SK-N-SH (cell line): Measurements from ENCODE around the gene OAS2. TPM values are rescaled to one million over a fixed set of nuclear protein-coding genes. Genes with fewer than 3 reads are reported as not detected.

ENCODE experiments used
- CTCF ChIA-PET: fragments of 300-600, 350-600 bp; formaldehyde crosslinking; extraction: SDS; loops from one replicate; lab custom pipeline; 2021; lab: Yijun Ruan, JAX
- POLR2A ChIA-PET: fragments of 350-600 bp; sonication (Branson Sonifier 250); formaldehyde crosslinking; extraction: SDS; loops from one replicate; lab custom pipeline; 2020; ENCODE audit warnings: antibody characterized with exemption, inconsistent platforms; lab: Yijun Ruan, JAX
- DNase-seq: peaks from one replicate; pipeline ENCODE4 v3.0.0; 2012
- H2AFZ ChIP-seq: fragments of 200-600 bp; sonication (generic); 2 replicates; pipeline ENCODE4 v1.8.1; 2016; ENCODE audit warnings: antibody characterized with exemption, mild to moderate bottlenecking, low read depth
- H3F3A ChIP-seq: fragments of 200-600 bp; sonication (generic); replicated peaks from 2 replicates; pipeline ENCODE3; 2016; ENCODE audit warnings: antibody characterized with exemption, mild to moderate bottlenecking; ENCODE audit not compliant: insufficient read depth
- H3K27ac ChIP-seq, 2 experiments: fragments of 200-500 bp in 1 of 2; fragments of 200-600 bp in 1 of 2; sonication (Bioruptor generic) in 1 of 2; sonication (generic), shearing (Covaris generic) in 1 of 2; 2 replicates each; pipeline versions ENCODE4 v1.5.1 to v1.6.1; 2014 to 2016; ENCODE audit warnings: low read depth in 2 of 2, inconsistent platforms in 1 of 2, low read length in 1 of 2, mild to moderate bottlenecking in 1 of 2, mixed read lengths in 1 of 2
- H3K27me3 ChIP-seq: fragments of 200-600 bp; sonication (generic), shearing (Covaris generic); 2 replicates; pipeline ENCODE4 v1.6.1; 2016; ENCODE audit warnings: mixed run types; ENCODE audit not compliant: insufficient read depth
- H3K36me3 ChIP-seq, 2 experiments: fragments of 200-500 bp in 1 of 2; fragments of 200-600 bp in 1 of 2; sonication (Bioruptor generic) in 1 of 2; sonication (generic) in 1 of 2; replicated peaks in 1 of 2; 2 replicates each; pipeline versions ENCODE3 to v1.5.1; 2014 to 2016; ENCODE audit warnings: low read length in 1 of 2, mild to moderate bottlenecking in 1 of 2; ENCODE audit not compliant: insufficient read depth in 2 of 2, control insufficient read depth in 1 of 2
- H3K4me1 ChIP-seq, 2 experiments: fragments of 200-500 bp in 1 of 2; fragments of 200-600 bp in 1 of 2; sonication (Bioruptor generic) in 1 of 2; sonication (generic), shearing (Covaris generic) in 1 of 2; 2 replicates each; pipeline versions ENCODE4 v1.5.1 to v1.6.1; 2014 to 2016; ENCODE audit warnings: low read depth in 1 of 2, low read length in 1 of 2, mixed run types in 1 of 2; ENCODE audit not compliant: insufficient read depth in 2 of 2, control insufficient read depth in 1 of 2
- H3K4me2 ChIP-seq: fragments of 200-600 bp; sonication (generic), shearing (Covaris generic); 2 replicates; pipeline ENCODE4 v1.6.1; 2017; ENCODE audit warnings: mixed run types
- H3K4me3 ChIP-seq, 2 experiments: fragments of 200-500 bp in 1 of 2; fragments of 200-600 bp in 1 of 2; sonication (Bioruptor generic) in 1 of 2; sonication (generic), shearing (Covaris generic) in 1 of 2; 2 replicates each; pipeline versions ENCODE4 v1.5.1 to v1.8.1; 2014 to 2016; ENCODE audit warnings: low read depth in 2 of 2, inconsistent platforms in 1 of 2, low read length in 1 of 2, mild to moderate bottlenecking in 1 of 2, mixed read lengths in 1 of 2, moderate library complexity in 1 of 2
- H3K79me2 ChIP-seq: fragments of 200-600 bp; sonication (generic); 2 replicates; pipeline ENCODE4 v1.8.1; 2017; ENCODE audit warnings: mild to moderate bottlenecking; ENCODE audit not compliant: insufficient read depth
- H3K9ac ChIP-seq: fragments of 200-600 bp; sonication (generic); 2 replicates; pipeline ENCODE4 v1.6.1; 2017; ENCODE audit warnings: mixed run types
- H3K9me2 ChIP-seq: fragments of 200-600 bp; sonication (generic); 2 replicates; pipeline ENCODE4 v1.6.1; 2017; ENCODE audit warnings: mixed run types
- H3K9me3 ChIP-seq: fragments of 200-600 bp; sonication (generic); 2 replicates; pipeline ENCODE4 v1.6.1; 2017; ENCODE audit warnings: mixed run types, mild to moderate bottlenecking, moderate library complexity
- H4K20me1 ChIP-seq: fragments of 200-600 bp; sonication (generic); 2 replicates; pipeline ENCODE4 v1.6.1; 2017; ENCODE audit warnings: mild to moderate bottlenecking, mixed run types; ENCODE audit not compliant: insufficient read depth
- CHD2 ChIP-seq: fragments of 150-350 bp; IDR thresholded peaks from 2 replicates; pipeline ENCODE4 v1.6.1; 2018; ENCODE audit warnings: low read length; ENCODE audit not compliant: partially characterized antibody
- CTCF ChIP-seq: fragments of 200-600 bp; sonication (generic); IDR thresholded peaks from 2 replicates; pipeline ENCODE4 v1.6.1; 2017; ENCODE audit warnings: antibody characterized with exemption, mild to moderate bottlenecking, moderate library complexity
- EP300 ChIP-seq, 2 experiments: IDR thresholded peaks; 2 replicates each; pipeline versions ENCODE4 v1.4.0 to v1.6.1; 2012; ENCODE audit warnings: borderline replicate concordance in 1 of 2, low read depth in 1 of 2, low read length in 1 of 2
- FOSL2 ChIP-seq: IDR thresholded peaks from 2 replicates; pipeline ENCODE4 v1.4.0; 2012; ENCODE audit warnings: low read depth, mild to moderate bottlenecking, moderate library complexity, borderline replicate concordance
- FOXM1 ChIP-seq: IDR thresholded peaks from 2 replicates; pipeline ENCODE4 v1.4.0; 2012; ENCODE audit warnings: low read depth, mild to moderate bottlenecking
- IRF3 ChIP-seq: fragments of 150-350 bp; IDR thresholded peaks from 2 replicates; pipeline ENCODE4 v1.6.1; 2016; ENCODE audit warnings: mild to moderate bottlenecking, low read depth, low read length
- JUND ChIP-seq: IDR thresholded peaks from 2 replicates; pipeline ENCODE4 v1.4.0; 2012
- MAX ChIP-seq: IDR thresholded peaks from 2 replicates; pipeline ENCODE4 v1.4.0; 2012; ENCODE audit warnings: low read depth
- MXI1 ChIP-seq: IDR thresholded peaks from 2 replicates; pipeline ENCODE4 v1.6.1; 2012; ENCODE audit warnings: mild to moderate bottlenecking, low read depth, low read length, improper control_type of control experiment
- NRF1 ChIP-seq: IDR thresholded peaks from 2 replicates; pipeline ENCODE4 v1.6.1; 2012; ENCODE audit warnings: low read depth, mild to moderate bottlenecking, low read length
- POLR2AphosphoS5 ChIP-seq: IDR thresholded peaks from 2 replicates; pipeline ENCODE4 v1.6.1; 2012; ENCODE audit warnings: low read depth, low read length
- RAD21 ChIP-seq: IDR thresholded peaks from 2 replicates; pipeline ENCODE4 v1.6.1; 2012; ENCODE audit warnings: mild to moderate bottlenecking, low read length
- RCOR1 ChIP-seq: fragments of 150-350 bp; IDR thresholded peaks from 2 replicates; pipeline ENCODE4 v1.6.1; 2017; ENCODE audit warnings: antibody characterized with exemption, low read length
- RXRA ChIP-seq: IDR thresholded peaks from 2 replicates; pipeline ENCODE4 v1.4.0; 2012; ENCODE audit warnings: low read depth, mild to moderate bottlenecking, borderline replicate concordance
- SIN3A ChIP-seq: IDR thresholded peaks from 2 replicates; pipeline ENCODE4 v1.6.1; 2012; ENCODE audit warnings: low read depth, mild to moderate bottlenecking, low read length, moderate library complexity, borderline replicate concordance
- TAF1 ChIP-seq: IDR thresholded peaks from 2 replicates; pipeline ENCODE4 v1.6.1; 2012; ENCODE audit warnings: low read depth, mild to moderate bottlenecking, low read length, moderate library complexity, borderline replicate concordance
- TCF12 ChIP-seq: IDR thresholded peaks from 2 replicates; pipeline ENCODE4 v1.4.0; 2012
- USF2 ChIP-seq: fragments of 150-350 bp; IDR thresholded peaks from 2 replicates; pipeline ENCODE4 v1.6.1; 2017; ENCODE audit warnings: antibody characterized with exemption, low read length, low read depth, borderline replicate concordance
- YY1 ChIP-seq: IDR thresholded peaks from 2 replicates; pipeline ENCODE4 v1.4.0; 2012; ENCODE audit warnings: low read depth, mild to moderate bottlenecking
- WGBS: methylation state at CpG from one replicate; pipeline ENCODE4 v1.1.6; 2017; ENCODE audit warnings: low lambda C conversion rate; 5-methylcytosine and 5-hydroxymethylcytosine counted together
- polyA plus RNA-seq, 3 experiments: library from polyadenylated mRNA; depleted of rRNA; stranded (reverse); fragments of >200 nt; gene quantifications; 2 replicates each; pipeline ENCODE4 v1.2.3, GENCODE V29; 2012

Gene OAS2
- polyA plus RNA-seq, 1 of the 3 experiments (the other 2 are of a cell fraction), result not detected

- no peak overlapping the region for H3K4me2 ChIP-seq
- no peaks in the 10 kb centered on the region for H3K36me3 ChIP-seq
- peaks cover 0 to 3% of the 10 kb centered on the region in 2 experiments; a peak in 1 of 4 replicates for H3K4me1 ChIP-seq
- 0 out of 2 replicates have a peak, but pooled peaks cover 6% of the 10 kb centered on the region for H3K27me3 ChIP-seq
- no peak for DNase-seq
- H2AFZ ChIP-seq, result no peak overlapping the region
- H3K4me3 ChIP-seq, result no peak overlapping the region
- no peaks in the 10 kb centered on the region for H3F3A ChIP-seq
- ChIA-PET POLR2A (interaction anchor here (0.6 kb wide), 1 partner anchor 142 kb away, joined by 3 read pairs; the partner anchor contains the start of gene DDX54), CTCF (interaction anchor here (1.9 to 3.0 kb wide), 2 partner anchors 55 to 131 kb away, joined by 6 to 8 read pairs; no protein-coding TSS in a partner anchor)
- H3K27ac ChIP-seq, result no peak overlapping the region
- no peaks in the 10 kb centered on the region for H3K9me2 ChIP-seq
- no peaks in the 10 kb centered on the region for H3K79me2 ChIP-seq
- WGBS, result 51% methylated on average over 8 of the region's 8 CpGs
- no peaks in the 10 kb centered on the region for H3K9me3 ChIP-seq
- H4K20me1 ChIP-seq, result no peaks in the 10 kb centered on the region
- TF ChIP-seq USF2 (no peak), RXRA (no peak), TCF12 (no peak), TAF1 (no peak), SIN3A (no peak), CHD2 (no peak), POLR2AphosphoS5 (no peak), FOSL2 (no peak), MAX (no peak), MXI1 (no peak), IRF3 (no peak), YY1 (no peak), RCOR1 (no peak), RAD21 (no peak), FOXM1 (no peak), JUND (no peak)
- H3K9ac ChIP-seq, result no peak overlapping the region
Observed at GRCh38 chr12:113043240-113043639, 64.9 kb downstream of the OAS2 start.

GRCh38 chr12:113044516-113044915 is 66.2 kb downstream of the OAS2 start:
- no peaks in the 10 kb centered on the region for H3K79me2 ChIP-seq
- peaks cover 0 to 3% of the 10 kb centered on the region in 2 experiments; a peak in 1 of 4 replicates for H3K4me1 ChIP-seq
- H4K20me1 ChIP-seq, result no peaks in the 10 kb centered on the region
- H3K9me2 ChIP-seq, result no peaks in the 10 kb centered on the region
- H3K36me3 ChIP-seq, result no peaks in the 10 kb centered on the region
- no peak overlapping the region for H3K4me2 ChIP-seq
- WGBS, result 33% methylated on average over 3 of the region's 3 CpGs
- POLR2A ChIA-PET, result interaction anchor here (0.5 kb wide), 1 partner anchor 59 kb away, joined by 3 read pairs; no protein-coding TSS in a partner anchor
- no peaks in the 10 kb centered on the region for H3F3A ChIP-seq
- CTCF ChIA-PET, result interaction anchor here (0.7 to 3.0 kb wide), 6 partner anchors 26 to 560 kb away, joined by 3 to 8 read pairs (median 4); no protein-coding TSS in a partner anchor
- H3K27ac ChIP-seq, result no peak overlapping the region
- H3K27me3 ChIP-seq, result 0 out of 2 replicates have a peak, but pooled peaks cover 7% of the 10 kb centered on the region
- H3K4me3 ChIP-seq, result no peak overlapping the region
- no peak overlapping the region for H3K9ac ChIP-seq
- no peak overlapping the region for H2AFZ ChIP-seq
- H3K9me3 ChIP-seq, result no peaks in the 10 kb centered on the region
- DNase-seq, result no peak
- TF ChIP-seq IRF3 (no peak), EP300 (IDR thresholded peaks at IDR 0.05; ENCODE audit: borderline replicate concordance in 1 of 2, low read depth in 1 of 2, low read length in 1 of 2) (no peak), NRF1 (no peak), FOXM1 (no peak), USF2 (no peak), YY1 (no peak), CHD2 (no peak), CTCF (no peak), TCF12 (no peak), MAX (no peak), MXI1 (no peak), JUND (no peak)
